Stimulated activated CD4-positive, alpha-beta T cell treated with anti-CD3 and anti-CD28 coated beads, Interleukin-1b, Interleukin-23, amount 100 ng/mL, for 1 hour (primary cell): Measurements from ENCODE around the gene STXBP2.
"Not testable (repeated sequence)": the region's sequence is repeated elsewhere in the genome, so short reads cannot be mapped to it uniquely, and the experiment has no call there.

Experiments used
- DNase-seq, 2 donors: peaks; one replicate each; pipeline ENCODE4 v3.0.0-alpha.2; 2020; ENCODE audit warnings: low read depth in 2 of 2

The STXBP2 gene

GRCh38 chr19:7632340-7633203, 4.3 kb upstream of the STXBP2 start:
- no peak for DNase-seq

- no peak for DNase-seq
These were observed 3.2 kb upstream of the STXBP2 start, which contains the start of gene PCP2 for GRCh38 chr19:7633698-7634097. PCP2 (minus strand) TSS chr19:7633719; CDS start chr19:7633457, 262 bp downstream.

GRCh38 chr19:7635670-7636069, 1.2 kb upstream of the STXBP2 start:
- no peak for DNase-seq

GRCh38 chr19:7636317-7636690, 606 bp upstream of the STXBP2 start:
- no peak for DNase-seq

GRCh38 chr19:7637374-7638256, 705 bp downstream of the STXBP2 start:
- no peak for DNase-seq

- no peak for DNase-seq
These were observed 2.0 kb downstream of the STXBP2 start for GRCh38 chr19:7638802-7639465.

- no peak for DNase-seq
These were observed 3.0 kb downstream of the STXBP2 start for GRCh38 chr19:7639863-7640348.

- no peak for DNase-seq
These were observed 3.9 kb downstream of the STXBP2 start for GRCh38 chr19:7640803-7641202.

- DNase-seq = no peak
These were observed 4.7 kb downstream of the STXBP2 start for GRCh38 chr19:7641290-7642276.

- DNase-seq = no peak
These were observed 5.6 kb downstream of the STXBP2 start for GRCh38 chr19:7642295-7643030.

- DNase-seq = no peak
These were observed 6.1 kb downstream of the STXBP2 start for GRCh38 chr19:7643031-7643415.

- not testable (repeated sequence) for DNase-seq
These were observed 7.0 kb downstream of the STXBP2 start for GRCh38 chr19:7643629-7644549.

- no peak for DNase-seq
These were observed 7.6 kb downstream of the STXBP2 start for GRCh38 chr19:7644550-7644877.

GRCh38 chr19:7645163-7645562, 8.3 kb downstream of the STXBP2 start:
- no peak for DNase-seq

GRCh38 chr19:7645656-7646425, 8.9 kb downstream of the STXBP2 start:
- DNase-seq = no peak

GRCh38 chr19:7646426-7646700, 9.5 kb downstream of the STXBP2 start:
- DNase-seq = no peak

GRCh38 chr19:7647156-7647555, 10.2 kb downstream of the STXBP2 start:
- DNase-seq = no peak

- DNase-seq = no peak
These were observed 11.5 kb downstream of the STXBP2 start for GRCh38 chr19:7648265-7649014.
